K562 (cell line): Measurements from ENCODE around the gene CXCL13. TPM values are rescaled to one million over a fixed set of nuclear protein-coding genes. Genes with fewer than 3 reads are reported as not detected.

Experiments
- ATAC-seq: fragments of 200-7000 bp; cut with Tn5 transposase; 3 replicates; pipeline ENCODE4 v1.9.1; 2020; ENCODE audit warnings: moderate library complexity
- BruUV-seq: library from RNA; stranded (reverse); fragments of 400-500 nt; replicated peaks from 2 replicates; lab custom pipeline; 2021; lab: Mats Ljungman, UMichigan
- CTCF ChIA-PET: fragments of 300-600 bp; formaldehyde crosslinking; extraction: SDS; loops from one replicate; lab custom pipeline; 2021; ENCODE audit warnings: low intra/inter-chr PET ratio; lab: Yijun Ruan, JAX
- POLR2A ChIA-PET: fragments of 300-600, 350-650 bp; sonication (Branson Sonifier 250); formaldehyde crosslinking; extraction: SDS; loops from one replicate; lab custom pipeline; 2021; ENCODE audit warnings: antibody characterized with exemption, inconsistent platforms; lab: Yijun Ruan, JAX
- DNase-seq, 4 experiments: peaks; one replicate each; pipeline versions ENCODE4 v3.0.0 to v3.0.0-alpha.2; 2011 to 2018; ENCODE audit warnings: low spot score in 3 of 4, mixed read lengths in 3 of 4; ENCODE audit errors: extremely low read depth in 1 of 4
- FAIRE-seq: peaks from 2 replicates; lab custom pipeline; 2011; peaks lifted over from hg19 to GRCh38; lab: Jason Lieb, UNC
- H2AFZ ChIP-seq: 2 replicates; pipeline ENCODE4 v1.6.0; 2011; ENCODE audit warnings: low read depth, low read length, control low read depth, inconsistent platforms
- H3K27ac ChIP-seq: fragments of 200-600 bp; 3 replicates; pipeline ENCODE4 v1.8.0; 2011; ENCODE audit warnings: low read depth, mild to moderate bottlenecking, control low read depth, inconsistent platforms, low read length, moderate library complexity, mixed read lengths; ENCODE audit errors: extremely low read depth
- H3K27me3 ChIP-seq, 2 experiments: fragments of 300-600 bp in 1 of 2; 2 replicates in 1 of 2; 3 replicates in 1 of 2; pipeline versions ENCODE4 v1.6.0 to v1.8.0; 2011; ENCODE audit warnings: inconsistent platforms in 2 of 2, low read length in 2 of 2, mild to moderate bottlenecking in 1 of 2, mixed read lengths in 1 of 2, moderate library complexity in 1 of 2; ENCODE audit not compliant: control insufficient read depth in 2 of 2, insufficient read depth in 2 of 2
- H3K36me3 ChIP-seq: fragments of 300-600 bp; 3 replicates; pipeline ENCODE4 v1.8.0; 2011; ENCODE audit warnings: mild to moderate bottlenecking, low read length, inconsistent platforms; ENCODE audit not compliant: control insufficient read depth, insufficient read depth
- H3K4me1 ChIP-seq, 2 experiments: fragments of 200-600 bp in 1 of 2; replicated peaks in 1 of 2; 2 replicates in 1 of 2; 3 replicates in 1 of 2; pipeline versions ENCODE4 v1.5.1 to v1.8.0; 2011; ENCODE audit warnings: inconsistent platforms in 2 of 2, low read length in 2 of 2, mild to moderate bottlenecking in 1 of 2, mixed read lengths in 1 of 2, moderate library complexity in 1 of 2; ENCODE audit not compliant: control insufficient read depth in 2 of 2, insufficient read depth in 2 of 2
- H3K4me2 ChIP-seq: 2 replicates; pipeline ENCODE4 v1.6.1; 2011; ENCODE audit warnings: low read length, control low read depth, inconsistent platforms, mixed read lengths; ENCODE audit not compliant: insufficient read depth
- H3K4me3 ChIP-seq: fragments of 200-600 bp; sonication (generic), shearing (Covaris generic); 2 replicates; pipeline ENCODE4 v1.5.1; 2016; ENCODE audit warnings: control low read depth, inconsistent platforms
- H3K79me2 ChIP-seq: fragments of 200-600 bp; 3 replicates; pipeline ENCODE4 v1.8.0; 2011; ENCODE audit warnings: low read length, inconsistent platforms; ENCODE audit not compliant: control insufficient read depth, insufficient read depth
- H3K9ac ChIP-seq, 2 experiments: 2 replicates each; pipeline versions ENCODE4 v1.6.0 to v1.6.1; 2011; ENCODE audit warnings: low read depth in 2 of 2, low read length in 2 of 2, control low read depth in 1 of 2, inconsistent platforms in 1 of 2, mild to moderate bottlenecking in 1 of 2, mixed read lengths in 1 of 2; ENCODE audit not compliant: insufficient read depth in 1 of 2
- H3K9me1 ChIP-seq: one replicate; pipeline ENCODE4 v1.6.0; 2011; ENCODE audit warnings: inconsistent platforms, mild to moderate bottlenecking, low read length, moderate library complexity; ENCODE audit not compliant: control insufficient read depth, insufficient read depth
- H3K9me3 ChIP-seq: replicated peaks from 2 replicates; pipeline ENCODE4 v1.5.1; 2011; ENCODE audit warnings: low read depth, low read length, inconsistent platforms; ENCODE audit not compliant: control insufficient read depth, insufficient read depth
- H4K20me1 ChIP-seq: replicated peaks from 2 replicates; pipeline ENCODE4 v1.6.1; 2011; ENCODE audit warnings: low read length, inconsistent platforms, mixed read lengths; ENCODE audit not compliant: control insufficient read depth, insufficient read depth
- ETS2 ChIP-seq: IDR thresholded peaks from 2 replicates; pipeline ENCODE4 v1.6.1; 2016; ENCODE audit warnings: borderline replicate concordance, missing genetic modification characterization, mild to moderate bottlenecking, moderate library complexity, missing compliant biosample characterization; ENCODE audit not compliant: poor library complexity, severe bottlenecking
- EWSR1 ChIP-seq: fragments of 450-650 bp; IDR thresholded peaks from 2 replicates; pipeline ENCODE4 v1.6.1; 2018; ENCODE audit warnings: borderline replicate concordance, mild to moderate bottlenecking, low read depth, moderate library complexity; ENCODE audit not compliant: partially characterized antibody
- HMG20B ChIP-seq: fragments of 250-450 bp; sonication (Bioruptor Pico); IDR thresholded peaks from 2 replicates; pipeline ENCODE4 v1.5.0; 2021; ENCODE audit warnings: mild to moderate bottlenecking
- MAFF ChIP-seq: IDR thresholded peaks from 2 replicates; pipeline ENCODE4 v1.6.1; 2012; ENCODE audit warnings: low read length, improper control_type of control experiment
- MCM3 ChIP-seq: fragments of 450-650 bp; IDR thresholded peaks from 2 replicates; pipeline ENCODE4 v1.6.1; 2016
- NFIX ChIP-seq: fragments of 250-450 bp; sonication (Bioruptor Pico); IDR thresholded peaks from 2 replicates; pipeline ENCODE4 v1.4.0; 2020; ENCODE audit warnings: low read depth, mild to moderate bottlenecking, moderate library complexity
- RAD21 ChIP-seq, 2 experiments: fragments of 250-450 bp in 1 of 2; fragments of 450-650 bp in 1 of 2; sonication (Bioruptor Pico) in 1 of 2; formaldehyde crosslinking in 1 of 2; IDR thresholded peaks in 1 of 2; conservative IDR thresholded peaks in 1 of 2; 2 replicates each; pipeline versions ENCODE4 v1.4.0 to v1.8.0; 2020 to 2022; ENCODE audit warnings: mild to moderate bottlenecking in 2 of 2, moderate library complexity in 1 of 2
- ZC3H11A ChIP-seq: IDR thresholded peaks from 2 replicates; pipeline ENCODE4 v1.6.1; 2012; ENCODE audit warnings: low read depth, low read length, improper control_type of control experiment
- ZNF224 ChIP-seq: sonication (generic); formaldehyde crosslinking; IDR thresholded peaks from 2 replicates; pipeline ENCODE4 v1.8.0; 2022; ENCODE audit warnings: mild to moderate bottlenecking, missing genetic modification reagents
- WGBS: fragments of 100-300 bp; shearing (Covaris generic); methylation state at CpG from one replicate; pipeline ENCODE4 v1.1.6; 2016; ENCODE audit warnings: low coverage, mixed read lengths; ENCODE audit not compliant: insufficient coverage; ENCODE audit errors: missing lambda C conversion rate; 5-methylcytosine and 5-hydroxymethylcytosine counted together
- in situ Hi-C: fragments of 300-500 bp; cut with MboI; formaldehyde crosslinking; loops from 4 replicates; pipeline ENCODE4 v1.15.0; 2018; ENCODE audit warnings: inconsistent platforms, mixed read lengths
- intact Hi-C: fragments of 100-400 bp; cut with micrococcal nuclease; formaldehyde crosslinking; loops from 2 replicates; pipeline ENCODE4 v1.14.2; 2022
- polyA plus RNA-seq, 8 experiments: library from polyadenylated mRNA; depleted of rRNA in 4 of 8; stranded (reverse) in 5 of 8; unstranded in 3 of 8; fragments of >200 nt; fragmentation: Nextera tagmentation in 2 of 8; fragmentation: Illumina TruSeq in 1 of 8; extraction: Ambion mirVana in 2 of 8; extraction: Trizol in 1 of 8; gene quantifications; 2 replicates each; pipeline versions ENCODE4 v1.2.1 to v1.2.3, GENCODE V29; 2011 to 2014; ENCODE audit warnings: inconsistent platforms in 1 of 8, missing spikeins in 1 of 8
- total RNA-seq, 7 experiments: library from RNA; depleted of rRNA in 6 of 7; stranded (reverse); fragments of >200 nt in 6 of 7; fragmentation: Illumina TruSeq in 2 of 7; extraction: Trizol in 2 of 7; gene quantifications; 2 replicates each; pipeline versions ENCODE4 v1.2.1 to v1.2.3, GENCODE V29; 2011 to 2021; ENCODE audit warnings: low replicate concordance in 1 of 7
- TF ChIP-seq, protein P1 (sequence below): sonication (generic); formaldehyde crosslinking; IDR thresholded peaks from 2 replicates; pipeline ENCODE4 v1.8.0; 2023; ENCODE audit warnings: mild to moderate bottlenecking, missing genetic modification reagents
- TF ChIP-seq, protein P2 (sequence below), 3 experiments: IDR thresholded peaks in 2 of 3; conservative IDR thresholded peaks in 1 of 3; 2 replicates each; pipeline ENCODE4 v1.5.1; 2011 to 2012; ENCODE audit warnings: low read length in 3 of 3, mild to moderate bottlenecking in 3 of 3, control low read depth in 2 of 3, improper control_type of control experiment in 1 of 3, inconsistent platforms in 1 of 3, low read depth in 1 of 3, mixed read lengths in 1 of 3, moderate library complexity in 1 of 3; ENCODE audit not compliant: insufficient read depth in 2 of 3
- TF ChIP-seq, protein P3 (sequence below), 2 experiments: fragments of 450-650 bp in 1 of 2; sonication (generic) in 1 of 2; formaldehyde crosslinking in 1 of 2; IDR thresholded peaks in 1 of 2; conservative IDR thresholded peaks in 1 of 2; 2 replicates each; pipeline versions ENCODE4 v1.6.1 to v1.8.1; 2016 to 2023; ENCODE audit warnings: mild to moderate bottlenecking in 2 of 2, moderate library complexity in 2 of 2, inconsistent platforms in 1 of 2, missing genetic modification reagents in 1 of 2

The CXCL13 gene
- total and polyA plus RNA-seq, 9 of the 15 experiments (the other 6 are each of a cell fraction or from before 2014, with no cell fraction given) = not detected

DNA sequence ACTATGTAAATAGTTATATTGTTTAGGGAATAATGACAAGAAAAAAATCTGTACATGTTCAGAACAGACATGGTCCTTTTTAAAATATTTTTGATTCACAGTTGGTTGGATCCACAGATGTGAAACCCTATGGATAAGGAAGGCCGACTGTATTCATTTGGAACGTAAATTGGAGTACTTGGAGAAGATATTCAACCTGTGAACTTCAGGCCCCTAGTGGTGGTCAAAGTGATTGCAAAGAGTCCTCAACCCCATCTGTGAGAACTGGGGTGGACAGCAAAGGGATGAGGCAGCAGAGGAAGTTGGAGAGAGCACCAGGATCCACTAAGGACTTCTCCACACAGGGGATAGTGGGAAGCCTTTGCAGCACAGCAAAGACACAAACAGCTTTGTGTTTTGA, 6.2 kb upstream of the CXCL13 start:
- peaks cover 8 to 11% of the 10 kb centered on the region in 2 experiments; a peak in 3 of 5 replicates for H3K27me3 ChIP-seq
- no peak overlapping the region for H2AFZ ChIP-seq
- TF ChIP-seq, protein P1, sequence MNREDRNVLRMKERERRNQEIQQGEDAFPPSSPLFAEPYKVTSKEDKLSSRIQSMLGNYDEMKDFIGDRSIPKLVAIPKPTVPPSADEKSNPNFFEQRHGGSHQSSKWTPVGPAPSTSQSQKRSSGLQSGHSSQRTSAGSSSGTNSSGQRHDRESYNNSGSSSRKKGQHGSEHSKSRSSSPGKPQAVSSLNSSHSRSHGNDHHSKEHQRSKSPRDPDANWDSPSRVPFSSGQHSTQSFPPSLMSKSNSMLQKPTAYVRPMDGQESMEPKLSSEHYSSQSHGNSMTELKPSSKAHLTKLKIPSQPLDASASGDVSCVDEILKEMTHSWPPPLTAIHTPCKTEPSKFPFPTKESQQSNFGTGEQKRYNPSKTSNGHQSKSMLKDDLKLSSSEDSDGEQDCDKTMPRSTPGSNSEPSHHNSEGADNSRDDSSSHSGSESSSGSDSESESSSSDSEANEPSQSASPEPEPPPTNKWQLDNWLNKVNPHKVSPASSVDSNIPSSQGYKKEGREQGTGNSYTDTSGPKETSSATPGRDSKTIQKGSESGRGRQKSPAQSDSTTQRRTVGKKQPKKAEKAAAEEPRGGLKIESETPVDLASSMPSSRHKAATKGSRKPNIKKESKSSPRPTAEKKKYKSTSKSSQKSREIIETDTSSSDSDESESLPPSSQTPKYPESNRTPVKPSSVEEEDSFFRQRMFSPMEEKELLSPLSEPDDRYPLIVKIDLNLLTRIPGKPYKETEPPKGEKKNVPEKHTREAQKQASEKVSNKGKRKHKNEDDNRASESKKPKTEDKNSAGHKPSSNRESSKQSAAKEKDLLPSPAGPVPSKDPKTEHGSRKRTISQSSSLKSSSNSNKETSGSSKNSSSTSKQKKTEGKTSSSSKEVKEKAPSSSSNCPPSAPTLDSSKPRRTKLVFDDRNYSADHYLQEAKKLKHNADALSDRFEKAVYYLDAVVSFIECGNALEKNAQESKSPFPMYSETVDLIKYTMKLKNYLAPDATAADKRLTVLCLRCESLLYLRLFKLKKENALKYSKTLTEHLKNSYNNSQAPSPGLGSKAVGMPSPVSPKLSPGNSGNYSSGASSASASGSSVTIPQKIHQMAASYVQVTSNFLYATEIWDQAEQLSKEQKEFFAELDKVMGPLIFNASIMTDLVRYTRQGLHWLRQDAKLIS = no peak
- no peak for TF ChIP-seq ETS2 (tag)
- TF ChIP-seq ZC3H11A = no peak
- TF ChIP-seq MAFF = no peak
- TF ChIP-seq, protein P2, sequence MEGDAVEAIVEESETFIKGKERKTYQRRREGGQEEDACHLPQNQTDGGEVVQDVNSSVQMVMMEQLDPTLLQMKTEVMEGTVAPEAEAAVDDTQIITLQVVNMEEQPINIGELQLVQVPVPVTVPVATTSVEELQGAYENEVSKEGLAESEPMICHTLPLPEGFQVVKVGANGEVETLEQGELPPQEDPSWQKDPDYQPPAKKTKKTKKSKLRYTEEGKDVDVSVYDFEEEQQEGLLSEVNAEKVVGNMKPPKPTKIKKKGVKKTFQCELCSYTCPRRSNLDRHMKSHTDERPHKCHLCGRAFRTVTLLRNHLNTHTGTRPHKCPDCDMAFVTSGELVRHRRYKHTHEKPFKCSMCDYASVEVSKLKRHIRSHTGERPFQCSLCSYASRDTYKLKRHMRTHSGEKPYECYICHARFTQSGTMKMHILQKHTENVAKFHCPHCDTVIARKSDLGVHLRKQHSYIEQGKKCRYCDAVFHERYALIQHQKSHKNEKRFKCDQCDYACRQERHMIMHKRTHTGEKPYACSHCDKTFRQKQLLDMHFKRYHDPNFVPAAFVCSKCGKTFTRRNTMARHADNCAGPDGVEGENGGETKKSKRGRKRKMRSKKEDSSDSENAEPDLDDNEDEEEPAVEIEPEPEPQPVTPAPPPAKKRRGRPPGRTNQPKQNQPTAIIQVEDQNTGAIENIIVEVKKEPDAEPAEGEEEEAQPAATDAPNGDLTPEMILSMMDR (IDR thresholded peaks at IDR 0.05 in 2 of 3, conservative IDR thresholded peaks at IDR 0.05 in 1 of 3; ENCODE audit: insufficient read depth in 2 of 3, low read depth in 1 of 3, low read length in 3 of 3) = peak; percentile 43 to 56 (median 52); a peak in 5 of 6 replicates
- no peak for TF ChIP-seq MCM3
- TF ChIP-seq, protein P3, sequence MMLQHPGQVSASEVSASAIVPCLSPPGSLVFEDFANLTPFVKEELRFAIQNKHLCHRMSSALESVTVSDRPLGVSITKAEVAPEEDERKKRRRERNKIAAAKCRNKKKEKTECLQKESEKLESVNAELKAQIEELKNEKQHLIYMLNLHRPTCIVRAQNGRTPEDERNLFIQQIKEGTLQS (IDR thresholded peaks at IDR 0.05) = no peak
- TF ChIP-seq, protein P3 (CRISPR knock-in tag; conservative IDR thresholded peaks at IDR 0.05) = no peak
- no peak for TF ChIP-seq EWSR1
- TF ChIP-seq ZNF224 (CRISPR knock-in tag) = no peak
- 0 out of 4 replicates have a peak, but pooled peaks of 1 of the 2 experiments have one; percentile 8 for TF ChIP-seq RAD21 (CRISPR knock-in tag; conservative IDR thresholded peaks at IDR 0.05 in 1 of 2, IDR thresholded peaks at IDR 0.05 in 1 of 2)
- TF ChIP-seq NFIX = no peak
- TF ChIP-seq HMG20B (CRISPR knock-in tag) = no peak
- H3K27ac ChIP-seq = no peak overlapping the region
- intact Hi-C loops = no loop called here
- H3K9me1 ChIP-seq = no peaks in the 10 kb centered on the region
- in situ Hi-C loops = no loop called here
- H3K79me2 ChIP-seq = no peaks in the 10 kb centered on the region
- FAIRE-seq = peak; percentile 73
- peak; percentile 89 for ATAC-seq
- H3K4me1 ChIP-seq = no peaks in the 10 kb centered on the region
- peak; percentile 35 to 49 (median 38) for DNase-seq
- H4K20me1 ChIP-seq = no peaks in the 10 kb centered on the region
- H3K4me2 ChIP-seq = no peak overlapping the region
- H3K9me3 ChIP-seq = no peaks in the 10 kb centered on the region
- ChIA-PET CTCF (interaction anchor here (0.6 kb wide), 3 partner anchors 11 to 854 kb away, joined by 3 to 4 read pairs (median 3); no protein-coding TSS in a partner anchor), POLR2A (no interaction called here)
- no peak overlapping the region for H3K9ac ChIP-seq
- no peaks in the 10 kb centered on the region for H3K36me3 ChIP-seq
- BruUV-seq = no TSS peak
- H3K4me3 ChIP-seq = no peak overlapping the region
- 0% methylated on average over 2 of the region's 2 CpGs for WGBS
